HepG2 (cell line): ENCODE measurements around the gene IGFN1. TPM values are rescaled to one million over a fixed set of nuclear protein-coding genes. Genes with fewer than 3 reads are reported as not detected.

Experiments used
- CHD4 ChIP-seq: fragments of 200-600 bp; sonication (generic); IDR thresholded peaks from 2 replicates; pipeline ENCODE4 v1.7.0; 2017; ENCODE audit warnings: mild to moderate bottlenecking, low read length, borderline replicate concordance
- HNRNPUL1 ChIP-seq: fragments of 200-400 bp; formaldehyde crosslinking; IDR thresholded peaks from 2 replicates; pipeline ENCODE4 v1.6.1; 2017; ENCODE audit warnings: low read depth, mild to moderate bottlenecking, low read length, moderate library complexity
- MTA1 ChIP-seq: sonication (generic); formaldehyde crosslinking; IDR thresholded peaks from 2 replicates; pipeline ENCODE4 v1.4.0; 2020; ENCODE audit warnings: missing genetic modification reagents, mild to moderate bottlenecking, borderline replicate concordance
- MTF1 ChIP-seq: sonication (generic); formaldehyde crosslinking; IDR thresholded peaks from 2 replicates; pipeline ENCODE4 v1.5.0; 2020; ENCODE audit warnings: missing genetic modification reagents
- PCBP2 ChIP-seq: fragments of 200-400 bp; formaldehyde crosslinking; optimal IDR thresholded peaks from 2 replicates; pipeline ENCODE3; 2018; ENCODE audit warnings: low read length, low read depth; ENCODE audit not compliant: poor library complexity, severe bottlenecking
- RBM39 ChIP-seq: fragments of 200-400 bp; formaldehyde crosslinking; IDR thresholded peaks from one replicate; pipeline ENCODE4 v1.6.1; 2018; ENCODE audit warnings: antibody characterized with exemption, mild to moderate bottlenecking, low read depth, low read length; ENCODE audit not compliant: poor library complexity, severe bottlenecking
- RFX5 ChIP-seq: IDR thresholded peaks from 2 replicates; pipeline ENCODE4 v1.6.1; 2011; ENCODE audit warnings: low read depth, low read length, improper control_type of control experiment
- SALL1 ChIP-seq: sonication (generic); formaldehyde crosslinking; IDR thresholded peaks from 2 replicates; pipeline ENCODE4 v1.8.0; 2022; ENCODE audit warnings: mild to moderate bottlenecking, missing genetic modification reagents
- TBX2 ChIP-seq: sonication (generic); formaldehyde crosslinking; IDR thresholded peaks from 2 replicates; pipeline ENCODE4 v1.5.0; 2020; ENCODE audit warnings: missing genetic modification reagents, mild to moderate bottlenecking, borderline replicate concordance
- TRIM24 ChIP-seq: sonication (generic); formaldehyde crosslinking; IDR thresholded peaks from 2 replicates; pipeline ENCODE4 v1.8.0; 2022; ENCODE audit warnings: mild to moderate bottlenecking, missing genetic modification reagents
- XBP1 ChIP-seq: sonication (generic); formaldehyde crosslinking; IDR thresholded peaks from 2 replicates; pipeline ENCODE4 v1.5.0; 2020; ENCODE audit warnings: missing genetic modification reagents
- ZMYM4 ChIP-seq: sonication (generic); formaldehyde crosslinking; IDR thresholded peaks from 2 replicates; pipeline ENCODE4 v1.8.1; 2023; ENCODE audit warnings: mild to moderate bottlenecking, missing genetic modification reagents
- ZNF549 ChIP-seq: sonication (generic); formaldehyde crosslinking; IDR thresholded peaks from 2 replicates; pipeline ENCODE4 v1.5.0; 2020; ENCODE audit warnings: missing genetic modification reagents
- ZNF670 ChIP-seq: sonication (generic); formaldehyde crosslinking; IDR thresholded peaks from 2 replicates; pipeline ENCODE4 v1.8.0; 2022; ENCODE audit warnings: mild to moderate bottlenecking, missing genetic modification reagents, borderline replicate concordance
- ZSCAN22 ChIP-seq: sonication (generic); formaldehyde crosslinking; IDR thresholded peaks from 2 replicates; pipeline ENCODE4 v1.4.0; 2020; ENCODE audit warnings: mild to moderate bottlenecking, missing genetic modification reagents
- polyA plus RNA-seq, 8 experiments: library from polyadenylated mRNA; depleted of rRNA in 3 of 8; stranded (reverse) in 7 of 8; unstranded in 1 of 8; fragments of >200 nt; fragmentation: Illumina TruSeq in 4 of 8; extraction: Trizol in 4 of 8; gene quantifications; 2 replicates each; pipeline versions ENCODE4 v1.2.1 to v1.2.3, GENCODE V29; 2011 to 2016; ENCODE audit warnings: low read depth in 4 of 8, missing spikeins in 1 of 8, mixed read lengths in 1 of 8; ENCODE audit not compliant: insufficient read depth in 1 of 8
- total RNA-seq, 5 experiments: library from RNA; depleted of rRNA; stranded (reverse); fragments of >200 nt; fragmentation: Illumina TruSeq; extraction: Trizol; gene quantifications; 2 replicates each; pipeline ENCODE4 v1.2.3, GENCODE V29; 2016; ENCODE audit warnings: low read depth in 1 of 5
- TF ChIP-seq, protein P1 (sequence below): sonication (generic); formaldehyde crosslinking; IDR thresholded peaks from 2 replicates; pipeline ENCODE4 v1.4.0; 2020; ENCODE audit warnings: missing genetic modification reagents
- TF ChIP-seq, protein P2 (sequence below): sonication (generic); formaldehyde crosslinking; conservative IDR thresholded peaks from 2 replicates; pipeline ENCODE4 v1.8.1; 2023; ENCODE audit warnings: missing genetic modification reagents
- TF ChIP-seq, protein P3 (sequence below): IDR thresholded peaks from 2 replicates; pipeline ENCODE4 v1.6.1; 2016; ENCODE audit warnings: control low read depth
- TF ChIP-seq, protein P4 (sequence below): IDR thresholded peaks from 2 replicates; pipeline ENCODE4 v1.6.1; 2018; ENCODE audit warnings: missing genetic modification reagents
- TF ChIP-seq, protein P5 (sequence below): IDR thresholded peaks from 2 replicates; pipeline ENCODE4 v1.6.1; 2016; ENCODE audit warnings: low read depth, borderline replicate concordance
- TF ChIP-seq, protein P6 (sequence below): sonication (generic); formaldehyde crosslinking; IDR thresholded peaks from 2 replicates; pipeline ENCODE4 v1.4.0; 2020; ENCODE audit warnings: mild to moderate bottlenecking, missing genetic modification reagents

Gene IGFN1
- total and polyA plus RNA-seq, 2 of the 13 experiments (the other 11 are each of a cell fraction or from before 2014, with no cell fraction given) = 0.04 to 0.05 TPM

DNA sequence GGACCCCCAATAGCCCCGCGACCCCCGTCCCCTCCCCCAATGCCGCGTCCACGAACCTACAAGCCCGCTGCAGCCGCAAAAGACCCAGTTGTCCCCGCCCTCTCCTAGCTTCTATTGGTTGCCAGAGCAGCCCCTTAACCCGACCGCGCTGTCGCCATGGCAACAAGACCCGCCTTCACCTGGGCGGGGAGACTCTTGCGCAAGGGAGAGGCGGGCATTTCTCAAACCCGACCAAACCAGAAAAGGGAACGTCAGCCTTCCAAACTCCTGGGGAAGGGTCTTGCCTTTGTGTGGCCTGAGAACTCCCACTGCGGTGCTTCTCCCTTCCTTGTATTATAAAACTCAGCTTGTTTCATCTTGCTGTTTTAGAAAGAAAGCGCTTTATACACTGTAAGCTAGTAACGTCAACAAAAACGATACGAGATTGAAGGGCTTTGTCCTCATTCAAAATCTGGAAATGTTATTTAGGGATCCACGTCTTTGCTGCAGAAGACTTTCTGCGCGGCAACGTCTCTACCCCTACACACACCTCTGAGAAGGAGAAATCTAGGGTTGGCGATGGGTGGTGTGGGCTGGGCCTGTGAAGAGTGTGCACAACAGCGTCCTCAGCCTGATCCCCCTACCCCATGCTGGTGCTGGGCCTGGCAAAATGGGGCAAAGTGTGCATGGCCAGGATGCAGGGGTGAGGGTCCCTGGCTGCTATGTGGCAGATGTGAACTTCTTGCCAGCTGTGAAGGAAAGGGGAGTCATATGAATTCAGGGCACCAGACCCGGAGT lies 36.0 kb upstream of the IGFN1 start, which contains the start of gene TMEM9 (continued):
- TF ChIP-seq ZSCAN22 (CRISPR knock-in tag) (no peak), PCBP2 (no peak), MTA1 (no peak), MTF1 (CRISPR knock-in tag) (no peak), TBX2 (CRISPR knock-in tag) (no peak), SALL1 (CRISPR knock-in tag) (peak; percentile 37), ZNF549 (CRISPR knock-in tag) (no peak; the same call in 1 of the 2 replicates), RBM39 (no peak), ZMYM4 (CRISPR knock-in tag) (no peak; the same call in 1 of the 2 replicates), TRIM24 (CRISPR knock-in tag) (no peak), ZNF670 (no peak), XBP1 (no peak), HNRNPUL1 (no peak), RFX5 (peak; percentile 66; the same call in 1 of the 2 replicates), CHD4 (no peak)
- TF ChIP-seq, protein P1, sequence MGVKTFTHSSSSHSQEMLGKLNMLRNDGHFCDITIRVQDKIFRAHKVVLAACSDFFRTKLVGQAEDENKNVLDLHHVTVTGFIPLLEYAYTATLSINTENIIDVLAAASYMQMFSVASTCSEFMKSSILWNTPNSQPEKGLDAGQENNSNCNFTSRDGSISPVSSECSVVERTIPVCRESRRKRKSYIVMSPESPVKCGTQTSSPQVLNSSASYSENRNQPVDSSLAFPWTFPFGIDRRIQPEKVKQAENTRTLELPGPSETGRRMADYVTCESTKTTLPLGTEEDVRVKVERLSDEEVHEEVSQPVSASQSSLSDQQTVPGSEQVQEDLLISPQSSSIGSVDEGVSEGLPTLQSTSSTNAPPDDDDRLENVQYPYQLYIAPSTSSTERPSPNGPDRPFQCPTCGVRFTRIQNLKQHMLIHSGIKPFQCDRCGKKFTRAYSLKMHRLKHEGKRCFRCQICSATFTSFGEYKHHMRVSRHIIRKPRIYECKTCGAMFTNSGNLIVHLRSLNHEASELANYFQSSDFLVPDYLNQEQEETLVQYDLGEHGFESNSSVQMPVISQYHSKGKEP (CRISPR knock-in tag) = no peak
- TF ChIP-seq, protein P2, sequence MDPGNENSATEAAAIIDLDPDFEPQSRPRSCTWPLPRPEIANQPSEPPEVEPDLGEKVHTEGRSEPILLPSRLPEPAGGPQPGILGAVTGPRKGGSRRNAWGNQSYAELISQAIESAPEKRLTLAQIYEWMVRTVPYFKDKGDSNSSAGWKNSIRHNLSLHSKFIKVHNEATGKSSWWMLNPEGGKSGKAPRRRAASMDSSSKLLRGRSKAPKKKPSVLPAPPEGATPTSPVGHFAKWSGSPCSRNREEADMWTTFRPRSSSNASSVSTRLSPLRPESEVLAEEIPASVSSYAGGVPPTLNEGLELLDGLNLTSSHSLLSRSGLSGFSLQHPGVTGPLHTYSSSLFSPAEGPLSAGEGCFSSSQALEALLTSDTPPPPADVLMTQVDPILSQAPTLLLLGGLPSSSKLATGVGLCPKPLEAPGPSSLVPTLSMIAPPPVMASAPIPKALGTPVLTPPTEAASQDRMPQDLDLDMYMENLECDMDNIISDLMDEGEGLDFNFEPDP (CRISPR knock-in tag) = no peak
- TF ChIP-seq, protein P3, sequence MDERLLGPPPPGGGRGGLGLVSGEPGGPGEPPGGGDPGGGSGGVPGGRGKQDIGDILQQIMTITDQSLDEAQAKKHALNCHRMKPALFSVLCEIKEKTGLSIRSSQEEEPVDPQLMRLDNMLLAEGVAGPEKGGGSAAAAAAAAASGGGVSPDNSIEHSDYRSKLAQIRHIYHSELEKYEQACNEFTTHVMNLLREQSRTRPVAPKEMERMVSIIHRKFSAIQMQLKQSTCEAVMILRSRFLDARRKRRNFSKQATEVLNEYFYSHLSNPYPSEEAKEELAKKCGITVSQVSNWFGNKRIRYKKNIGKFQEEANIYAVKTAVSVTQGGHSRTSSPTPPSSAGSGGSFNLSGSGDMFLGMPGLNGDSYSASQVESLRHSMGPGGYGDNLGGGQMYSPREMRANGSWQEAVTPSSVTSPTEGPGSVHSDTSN (CRISPR knock-in tag) = peak; percentile 88
- TF ChIP-seq, protein P4, sequence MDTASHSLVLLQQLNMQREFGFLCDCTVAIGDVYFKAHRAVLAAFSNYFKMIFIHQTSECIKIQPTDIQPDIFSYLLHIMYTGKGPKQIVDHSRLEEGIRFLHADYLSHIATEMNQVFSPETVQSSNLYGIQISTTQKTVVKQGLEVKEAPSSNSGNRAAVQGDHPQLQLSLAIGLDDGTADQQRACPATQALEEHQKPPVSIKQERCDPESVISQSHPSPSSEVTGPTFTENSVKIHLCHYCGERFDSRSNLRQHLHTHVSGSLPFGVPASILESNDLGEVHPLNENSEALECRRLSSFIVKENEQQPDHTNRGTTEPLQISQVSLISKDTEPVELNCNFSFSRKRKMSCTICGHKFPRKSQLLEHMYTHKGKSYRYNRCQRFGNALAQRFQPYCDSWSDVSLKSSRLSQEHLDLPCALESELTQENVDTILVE (CRISPR knock-in tag) = no peak
- TF ChIP-seq, protein P5, sequence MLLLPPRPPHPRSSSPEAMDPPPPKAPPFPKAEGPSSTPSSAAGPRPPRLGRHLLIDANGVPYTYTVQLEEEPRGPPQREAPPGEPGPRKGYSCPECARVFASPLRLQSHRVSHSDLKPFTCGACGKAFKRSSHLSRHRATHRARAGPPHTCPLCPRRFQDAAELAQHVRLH (CRISPR knock-in tag) = no peak
- TF ChIP-seq, protein P6, sequence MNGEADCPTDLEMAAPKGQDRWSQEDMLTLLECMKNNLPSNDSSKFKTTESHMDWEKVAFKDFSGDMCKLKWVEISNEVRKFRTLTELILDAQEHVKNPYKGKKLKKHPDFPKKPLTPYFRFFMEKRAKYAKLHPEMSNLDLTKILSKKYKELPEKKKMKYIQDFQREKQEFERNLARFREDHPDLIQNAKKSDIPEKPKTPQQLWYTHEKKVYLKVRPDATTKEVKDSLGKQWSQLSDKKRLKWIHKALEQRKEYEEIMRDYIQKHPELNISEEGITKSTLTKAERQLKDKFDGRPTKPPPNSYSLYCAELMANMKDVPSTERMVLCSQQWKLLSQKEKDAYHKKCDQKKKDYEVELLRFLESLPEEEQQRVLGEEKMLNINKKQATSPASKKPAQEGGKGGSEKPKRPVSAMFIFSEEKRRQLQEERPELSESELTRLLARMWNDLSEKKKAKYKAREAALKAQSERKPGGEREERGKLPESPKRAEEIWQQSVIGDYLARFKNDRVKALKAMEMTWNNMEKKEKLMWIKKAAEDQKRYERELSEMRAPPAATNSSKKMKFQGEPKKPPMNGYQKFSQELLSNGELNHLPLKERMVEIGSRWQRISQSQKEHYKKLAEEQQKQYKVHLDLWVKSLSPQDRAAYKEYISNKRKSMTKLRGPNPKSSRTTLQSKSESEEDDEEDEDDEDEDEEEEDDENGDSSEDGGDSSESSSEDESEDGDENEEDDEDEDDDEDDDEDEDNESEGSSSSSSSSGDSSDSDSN = no peak
